DMS 273 treated with DMSO at 0.1 percent for 48 hours (cell line): ENCODE data around the gene USPL1.
"Not testable (repeated sequence)": the region's sequence is repeated elsewhere in the genome, so short reads cannot be mapped to it uniquely, and the experiment has no call there.

ENCODE experiments used
- DNase-seq: peaks from one replicate; lab custom pipeline; 2025; lab: John Stamatoyannopoulos, UW

Gene USPL1

GRCh38 chr13:30617315-30618185, at the start of gene USPL1:
TSS of gene USPL1 (plus strand) at chr13:30617920. CDS start at chr13:30621141, 3,221 bp downstream.
- peak; percentile 82 for DNase-seq

GRCh38 chr13:30569901-30570576, 47.7 kb upstream of the USPL1 start:
- DNase-seq: no peak

- DNase-seq: no peak
Measured at GRCh38 chr13:30570691-30571090, 47.0 kb upstream of the USPL1 start.

- DNase-seq: peak; percentile 29
Measured at GRCh38 chr13:30572859-30573275, 44.9 kb upstream of the USPL1 start.

- no peak for DNase-seq
Measured at GRCh38 chr13:30576528-30576927, 41.2 kb upstream of the USPL1 start.

- DNase-seq: no peak
Measured at GRCh38 chr13:30577401-30577852, 40.3 kb upstream of the USPL1 start.

- DNase-seq: no peak
Measured at GRCh38 chr13:30580852-30581502, 36.7 kb upstream of the USPL1 start.

GRCh38 chr13:30581582-30581981, 36.1 kb upstream of the USPL1 start:
- DNase-seq: no peak

GRCh38 chr13:30584051-30584731, 33.5 kb upstream of the USPL1 start:
- DNase-seq: no peak

GRCh38 chr13:30585748-30586262, 31.9 kb upstream of the USPL1 start:
- DNase-seq: no peak

- DNase-seq: no peak
Measured at GRCh38 chr13:30587231-30587630, 30.5 kb upstream of the USPL1 start.

GRCh38 chr13:30587739-30588138, 30.0 kb upstream of the USPL1 start:
- DNase-seq: no peak

- no peak for DNase-seq
Measured at GRCh38 chr13:30593001-30593400, 24.7 kb upstream of the USPL1 start.

GRCh38 chr13:30600496-30600895, 17.2 kb upstream of the USPL1 start:
- DNase-seq: no peak

GRCh38 chr13:30601836-30602235, 15.9 kb upstream of the USPL1 start:
- no peak for DNase-seq

GRCh38 chr13:30605052-30605451, 12.7 kb upstream of the USPL1 start:
- no peak for DNase-seq

- DNase-seq: not testable (repeated sequence)
Measured at GRCh38 chr13:30607186-30607585, 10.5 kb upstream of the USPL1 start.

- DNase-seq: no peak
Measured at GRCh38 chr13:30607908-30608307, 9.8 kb upstream of the USPL1 start.

- no peak for DNase-seq
Measured at GRCh38 chr13:30608364-30608763, 9.4 kb upstream of the USPL1 start.

GRCh38 chr13:30610311-30610710, 7.4 kb upstream of the USPL1 start:
- DNase-seq: no peak

GRCh38 chr13:30615481-30615865, 2.2 kb upstream of the USPL1 start:
- DNase-seq: no peak
